Hematopoietic multipotent progenitor cell treated with erythropoietin and hydrocortisone succinate and interleukin-3 and kit ligand, for 6 days (in vitro differentiated cells): ENCODE results near the gene GRIP1.

ENCODE experiments used
- DNase-seq: peaks from one replicate; pipeline ENCODE4 v3.0.0-alpha.2; 2015

The GRIP1 gene

DNA sequence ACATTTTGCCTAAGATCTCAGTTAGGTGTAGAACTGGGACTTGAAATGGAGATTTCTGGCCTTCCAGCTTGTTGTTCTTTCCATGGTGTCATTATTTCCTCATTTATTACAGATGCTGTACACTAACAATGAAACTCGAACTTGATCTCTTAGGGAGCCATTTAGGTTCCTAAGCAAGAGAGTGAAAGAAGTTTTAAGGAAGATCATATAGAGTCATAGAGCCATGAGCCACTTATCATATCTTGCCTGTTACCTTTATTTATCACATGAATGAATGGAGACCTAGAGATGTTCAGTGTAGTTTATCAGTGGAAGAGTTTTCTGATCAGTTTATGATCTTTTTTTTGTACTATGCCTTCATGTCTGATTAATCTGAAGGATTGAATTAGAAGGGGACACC is 366.7 kb downstream of the GRIP1 start:
- no peak for DNase-seq

DNA sequence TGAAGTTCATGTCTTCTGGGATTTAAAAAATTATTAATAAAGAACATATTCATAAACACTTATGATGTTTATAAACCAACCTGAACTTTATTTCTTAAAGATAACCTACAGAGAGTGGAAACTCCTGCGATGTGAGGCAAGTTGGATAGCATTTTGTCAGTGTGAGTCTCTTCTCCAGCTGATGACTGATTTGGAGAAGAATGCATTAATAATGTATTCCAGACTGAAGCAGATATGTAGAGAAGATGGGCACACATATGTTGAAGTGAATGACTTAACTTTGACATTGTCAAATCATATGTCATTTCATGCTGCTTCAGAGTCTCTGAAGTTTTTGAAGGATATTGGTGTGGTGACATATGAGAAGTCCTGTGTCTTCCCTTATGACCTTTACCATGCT is 369.3 kb downstream of the GRIP1 start:
- DNase-seq: no peak

DNA sequence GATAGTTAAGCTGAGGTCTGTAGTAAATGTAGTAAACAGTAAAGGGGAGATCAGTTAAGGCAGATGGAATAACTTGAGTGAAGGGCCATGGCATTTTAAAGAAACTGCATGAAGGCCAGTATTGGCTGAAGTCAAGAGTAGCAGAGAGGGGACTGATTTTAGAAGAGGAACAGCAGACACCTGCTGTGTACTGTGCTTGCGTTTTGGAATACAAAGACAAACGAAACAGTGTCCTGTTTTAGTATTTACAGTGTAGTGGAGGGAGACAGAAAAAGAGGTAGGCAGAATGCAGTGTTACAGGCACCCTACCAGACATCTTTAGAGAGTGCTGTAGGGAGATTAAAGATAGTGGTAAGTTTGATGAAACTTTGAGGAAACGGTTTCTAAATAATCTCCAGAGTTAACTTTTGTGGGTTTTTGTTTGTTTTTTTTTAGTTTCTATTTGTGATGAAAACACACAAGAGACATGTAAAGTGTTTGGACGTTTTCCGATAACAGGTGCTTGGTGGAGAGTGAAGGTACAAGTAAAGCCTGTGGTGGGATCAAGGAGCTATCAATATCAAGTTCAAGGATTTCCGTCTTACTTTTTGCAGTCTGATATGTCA is 374.5 kb downstream of the GRIP1 start:
- DNase-seq: peak; percentile 40

DNA sequence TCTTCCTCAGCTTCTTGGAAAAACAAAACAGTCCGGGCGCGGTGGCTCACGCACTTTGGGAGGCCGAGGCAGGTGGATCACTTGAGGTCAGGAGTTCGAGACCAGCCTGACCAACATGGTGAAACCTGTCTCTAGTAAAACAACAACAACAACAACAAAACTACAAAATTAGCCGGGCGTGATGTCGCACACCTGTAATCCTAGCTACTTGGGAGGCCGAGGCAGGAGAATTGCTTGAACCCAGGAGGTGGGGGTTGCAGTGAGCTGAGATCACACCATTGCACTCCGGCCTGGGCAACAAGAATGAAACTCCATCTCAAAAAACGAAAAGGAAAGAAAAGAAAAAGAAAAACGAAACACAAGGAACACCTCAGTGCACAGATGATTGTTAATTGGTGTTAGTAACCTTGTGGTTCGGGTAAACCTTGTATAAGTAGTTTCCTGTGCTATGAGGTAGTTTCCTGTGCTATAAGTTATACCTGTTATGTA is 375.5 kb downstream of the GRIP1 start:
- DNase-seq: peak; percentile 13

DNA sequence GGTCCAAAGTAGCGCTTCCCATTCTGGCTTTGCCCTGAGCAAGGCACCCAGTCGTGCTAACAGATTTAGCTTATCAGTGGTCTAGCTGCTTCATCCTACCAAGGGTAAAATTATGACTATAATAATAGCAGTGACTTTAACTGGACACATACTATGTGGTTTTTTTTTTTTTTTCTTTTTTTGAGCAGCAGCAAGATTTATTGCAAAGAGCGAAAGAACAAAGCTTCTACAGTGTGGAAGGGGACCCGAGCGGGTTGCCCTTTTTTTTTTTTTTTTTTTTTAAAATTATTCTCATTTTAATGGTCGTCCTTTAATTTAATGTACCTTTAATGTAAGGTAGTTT is 376.1 kb downstream of the GRIP1 start:
- no peak for DNase-seq

DNA sequence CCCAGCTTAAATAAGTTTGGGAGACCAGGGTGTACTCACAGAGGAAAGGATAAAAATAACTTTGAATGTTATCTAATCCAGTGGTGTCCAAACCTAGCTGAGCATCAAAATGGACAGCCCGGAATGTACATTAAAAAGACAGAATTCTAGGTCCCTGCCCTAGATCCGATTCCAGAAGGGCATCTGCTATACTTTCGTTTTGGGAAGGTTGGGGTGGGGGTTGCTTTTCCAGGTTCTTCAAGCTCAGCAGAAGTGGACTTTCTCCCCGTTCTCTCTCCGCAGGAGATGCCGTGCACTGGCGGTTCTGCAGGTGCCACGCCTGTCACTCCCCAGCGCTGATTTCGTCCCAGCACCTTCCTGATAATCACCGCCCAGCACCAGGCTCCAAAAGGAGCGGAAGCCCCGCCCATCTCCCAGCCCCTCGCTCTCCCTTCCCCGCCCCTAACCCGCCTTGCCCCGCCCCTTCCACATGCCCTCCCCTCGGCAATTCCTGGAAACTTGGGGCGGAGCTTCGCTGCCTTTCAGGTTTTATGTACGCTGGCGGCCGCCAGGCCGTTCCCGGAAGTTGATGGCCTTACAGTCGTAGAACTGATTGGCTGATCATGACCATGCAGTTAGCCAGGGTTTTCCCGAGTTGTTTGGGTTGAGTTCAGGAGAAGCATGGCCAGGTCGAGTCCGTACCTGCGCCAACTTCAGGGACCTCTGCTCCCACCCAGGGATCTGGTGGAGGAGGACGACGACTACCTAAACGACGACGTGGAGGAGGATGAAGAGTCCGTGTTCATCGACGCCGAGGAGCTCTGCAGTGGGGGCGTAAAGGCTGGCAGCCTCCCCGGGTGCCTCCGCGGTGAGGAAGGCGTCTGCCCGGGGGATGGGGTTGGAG is 376.7 kb downstream of the GRIP1 start, which contains the start of gene HELB:
Gene HELB, plus strand, starts transcription at position 550 of the 883 bp plus-strand sequence. Its CDS starts 111 bp downstream, at position 661.
- peak; percentile 99 for DNase-seq

DNA sequence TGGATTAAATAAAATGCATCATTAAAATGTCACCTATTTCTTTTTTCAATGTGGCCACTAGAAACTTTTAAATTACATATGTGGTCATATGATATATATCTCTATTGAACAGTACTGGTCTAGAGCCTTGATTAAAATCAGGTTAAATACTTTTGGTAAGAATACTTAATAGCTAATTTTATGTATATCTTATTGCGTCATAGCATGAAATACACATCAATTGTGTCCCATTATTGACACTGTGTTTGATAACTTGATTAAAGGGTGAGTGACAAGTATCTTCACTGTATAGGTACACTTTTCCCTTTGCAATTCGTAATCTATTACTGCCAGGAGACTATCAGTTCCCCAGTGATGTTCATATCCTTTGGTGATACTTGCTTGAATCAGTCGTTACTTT is 381.0 kb downstream of the GRIP1 start:
- DNase-seq: no peak
